ENCODE results near the gene MAPKAPK3.

DNA sequence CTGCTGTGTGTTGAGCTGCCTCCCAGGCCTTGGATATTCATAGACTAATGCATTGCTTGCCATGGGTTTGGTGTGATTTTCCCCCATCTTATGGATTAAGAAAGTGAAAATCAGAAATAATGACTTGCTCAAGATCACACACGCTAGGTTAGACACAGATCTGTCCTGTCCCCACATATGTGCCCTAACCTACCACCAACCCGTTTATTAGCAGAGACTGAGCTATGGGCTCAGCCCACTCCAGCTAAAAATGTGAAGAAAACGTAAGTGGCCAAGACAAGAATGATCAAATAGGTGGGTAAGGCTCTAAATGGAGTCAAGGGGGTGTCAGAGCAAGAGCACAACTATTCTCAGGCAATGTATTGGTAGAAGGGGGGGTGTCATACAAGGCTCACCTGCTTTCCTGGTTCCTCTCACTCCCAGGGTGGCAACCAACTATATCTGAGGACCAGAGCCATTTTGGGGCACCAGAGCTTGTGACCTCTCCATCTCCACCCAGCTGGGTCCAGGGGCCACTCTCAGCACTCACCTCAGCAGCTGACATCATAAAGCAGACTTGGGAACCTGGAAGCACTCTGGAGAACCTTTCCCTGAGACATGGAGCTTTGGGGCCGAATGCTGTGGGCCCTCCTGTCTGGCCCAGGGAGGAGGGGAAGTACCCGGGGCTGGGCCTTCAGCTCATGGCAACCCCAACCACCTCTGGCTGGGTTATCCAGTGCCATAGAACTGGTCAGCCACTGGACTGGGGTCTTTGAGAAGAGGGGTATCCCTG is 46.3 kb upstream of the MAPKAPK3 start:
- no peak for TF ChIP-seq EGR1 (IDR thresholded peaks at IDR 0.05)
- no peak for TF ChIP-seq TEAD4 (IDR thresholded peaks at IDR 0.05)
- TF ChIP-seq, protein P1, sequence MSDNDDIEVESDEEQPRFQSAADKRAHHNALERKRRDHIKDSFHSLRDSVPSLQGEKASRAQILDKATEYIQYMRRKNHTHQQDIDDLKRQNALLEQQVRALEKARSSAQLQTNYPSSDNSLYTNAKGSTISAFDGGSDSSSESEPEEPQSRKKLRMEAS (IDR thresholded peaks at IDR 0.05): no peak
- TF ChIP-seq TCF12 (IDR thresholded peaks at IDR 0.05; ENCODE audit: low read depth): no peak
- no peak for TF ChIP-seq TAF1 (IDR thresholded peaks at IDR 0.05; ENCODE audit: low read depth)
- no peak for TF ChIP-seq CEBPB (IDR thresholded peaks at IDR 0.05)
- no peak for TF ChIP-seq RAD21 (IDR thresholded peaks at IDR 0.05; ENCODE audit: low read depth)
- TF ChIP-seq REST (IDR thresholded peaks at IDR 0.05; ENCODE audit: low read depth): no peak
